A673 (cell line): ENCODE results near the gene ODAD3.

ENCODE experiments used
- EZH2 ChIP-seq: fragments of 200-600 bp; sonication (generic); IDR thresholded peaks from 2 replicates; pipeline ENCODE4 v1.6.1; 2017; ENCODE audit warnings: borderline replicate concordance, low read depth, mild to moderate bottlenecking, mixed read lengths, antibody characterized with exemption, low read length; ENCODE audit not compliant: poor library complexity, severe bottlenecking
- TF ChIP-seq, protein P1 (sequence below): fragments of 300-800, 200-600 bp; sonication (generic); conservative IDR thresholded peaks from 2 replicates; pipeline ENCODE4 v1.5.1; 2017; ENCODE audit warnings: low read depth, mild to moderate bottlenecking, antibody characterized with exemption, low read length, moderate library complexity, mixed read lengths

DNA sequence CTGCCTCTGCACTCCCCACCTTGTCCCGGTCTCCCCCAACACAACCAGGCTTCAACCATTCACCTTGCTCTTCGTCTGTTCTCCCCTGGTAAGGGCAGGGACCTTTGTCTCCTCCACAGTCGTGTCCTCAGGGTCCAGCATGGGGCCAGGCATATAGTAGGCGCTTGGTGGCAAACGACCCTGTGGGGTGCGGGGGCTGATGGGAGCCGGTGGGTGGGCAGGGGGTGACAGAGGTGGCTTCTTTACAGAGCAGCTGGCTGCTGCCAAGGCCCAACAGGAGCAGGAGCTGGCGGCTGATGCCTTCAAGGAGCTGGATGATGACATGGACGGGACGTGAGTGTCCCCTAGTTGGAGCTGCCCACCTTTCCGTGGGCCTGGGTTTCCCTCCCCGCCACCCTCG, 10.2 kb upstream of the ODAD3 start:
- TF ChIP-seq, protein P1, sequence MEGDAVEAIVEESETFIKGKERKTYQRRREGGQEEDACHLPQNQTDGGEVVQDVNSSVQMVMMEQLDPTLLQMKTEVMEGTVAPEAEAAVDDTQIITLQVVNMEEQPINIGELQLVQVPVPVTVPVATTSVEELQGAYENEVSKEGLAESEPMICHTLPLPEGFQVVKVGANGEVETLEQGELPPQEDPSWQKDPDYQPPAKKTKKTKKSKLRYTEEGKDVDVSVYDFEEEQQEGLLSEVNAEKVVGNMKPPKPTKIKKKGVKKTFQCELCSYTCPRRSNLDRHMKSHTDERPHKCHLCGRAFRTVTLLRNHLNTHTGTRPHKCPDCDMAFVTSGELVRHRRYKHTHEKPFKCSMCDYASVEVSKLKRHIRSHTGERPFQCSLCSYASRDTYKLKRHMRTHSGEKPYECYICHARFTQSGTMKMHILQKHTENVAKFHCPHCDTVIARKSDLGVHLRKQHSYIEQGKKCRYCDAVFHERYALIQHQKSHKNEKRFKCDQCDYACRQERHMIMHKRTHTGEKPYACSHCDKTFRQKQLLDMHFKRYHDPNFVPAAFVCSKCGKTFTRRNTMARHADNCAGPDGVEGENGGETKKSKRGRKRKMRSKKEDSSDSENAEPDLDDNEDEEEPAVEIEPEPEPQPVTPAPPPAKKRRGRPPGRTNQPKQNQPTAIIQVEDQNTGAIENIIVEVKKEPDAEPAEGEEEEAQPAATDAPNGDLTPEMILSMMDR: no peak
- no peak for TF ChIP-seq EZH2
